OCI-LY7 (cell line): ENCODE measurements around the gene KAT2B.

Source experiments
- EZH2phosphoT487 ChIP-seq: fragments of 200-600 bp; sonication (generic); IDR thresholded peaks from 2 replicates; pipeline ENCODE4 v1.6.1; 2018; ENCODE audit warnings: low read depth, borderline replicate concordance, mild to moderate bottlenecking, mixed run types, antibody characterized with exemption, low read length, moderate library complexity, mixed read lengths
- TF ChIP-seq, protein P1 (sequence below): fragments of 200-600 bp; sonication (generic); conservative IDR thresholded peaks from 2 replicates; pipeline ENCODE4 v1.5.1; 2014; ENCODE audit warnings: mild to moderate bottlenecking, antibody characterized with exemption, low read length, moderate library complexity, mixed read lengths

GRCh38 chr3:20194793-20195460, 154.7 kb downstream of the KAT2B start:
- TF ChIP-seq, protein P1, sequence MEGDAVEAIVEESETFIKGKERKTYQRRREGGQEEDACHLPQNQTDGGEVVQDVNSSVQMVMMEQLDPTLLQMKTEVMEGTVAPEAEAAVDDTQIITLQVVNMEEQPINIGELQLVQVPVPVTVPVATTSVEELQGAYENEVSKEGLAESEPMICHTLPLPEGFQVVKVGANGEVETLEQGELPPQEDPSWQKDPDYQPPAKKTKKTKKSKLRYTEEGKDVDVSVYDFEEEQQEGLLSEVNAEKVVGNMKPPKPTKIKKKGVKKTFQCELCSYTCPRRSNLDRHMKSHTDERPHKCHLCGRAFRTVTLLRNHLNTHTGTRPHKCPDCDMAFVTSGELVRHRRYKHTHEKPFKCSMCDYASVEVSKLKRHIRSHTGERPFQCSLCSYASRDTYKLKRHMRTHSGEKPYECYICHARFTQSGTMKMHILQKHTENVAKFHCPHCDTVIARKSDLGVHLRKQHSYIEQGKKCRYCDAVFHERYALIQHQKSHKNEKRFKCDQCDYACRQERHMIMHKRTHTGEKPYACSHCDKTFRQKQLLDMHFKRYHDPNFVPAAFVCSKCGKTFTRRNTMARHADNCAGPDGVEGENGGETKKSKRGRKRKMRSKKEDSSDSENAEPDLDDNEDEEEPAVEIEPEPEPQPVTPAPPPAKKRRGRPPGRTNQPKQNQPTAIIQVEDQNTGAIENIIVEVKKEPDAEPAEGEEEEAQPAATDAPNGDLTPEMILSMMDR, result no peak
- TF ChIP-seq EZH2phosphoT487, result no peak
